Aorta (tissue), 5 donors: Measurements from ENCODE around the gene RPL22L1. TPM values are rescaled to one million over a fixed set of nuclear protein-coding genes. Genes with fewer than 3 reads are reported as not detected.

Experiments
- ATAC-seq: fragments of 200-7000 bp; cut with Tn5 transposase; one replicate; pipeline ENCODE4 v1.9.1; 2022; ENCODE audit warnings: moderate library complexity; ENCODE audit not compliant: low FRiP score
- DNase-seq, 2 donors: peaks; one replicate each; pipeline ENCODE4 v3.0.0-alpha.2; 2020
- H3K27ac ChIP-seq, 2 donors: one replicate each; pipeline ENCODE4 v1.5.1; 2013; ENCODE audit warnings: low read length in 2 of 2, mild to moderate bottlenecking in 2 of 2, moderate library complexity in 2 of 2, control low read depth in 1 of 2, inconsistent platforms in 1 of 2, low read depth in 1 of 2
- H3K27me3 ChIP-seq, 2 donors: one replicate each; pipeline ENCODE4 v1.6.1; 2013; ENCODE audit warnings: control low read depth in 1 of 2, low read length in 1 of 2, mild to moderate bottlenecking in 1 of 2, moderate library complexity in 1 of 2; ENCODE audit not compliant: insufficient read depth in 2 of 2, control insufficient read depth in 1 of 2
- H3K36me3 ChIP-seq, 2 donors: one replicate each; pipeline ENCODE4 v1.6.1; 2013; ENCODE audit warnings: control low read depth in 1 of 2, low read length in 1 of 2, mild to moderate bottlenecking in 1 of 2; ENCODE audit not compliant: insufficient read depth in 2 of 2, control insufficient read depth in 1 of 2
- H3K4me1 ChIP-seq, 2 donors: one replicate each; pipeline ENCODE4 v1.6.1; 2013; ENCODE audit warnings: low read length in 2 of 2, control low read depth in 1 of 2, mild to moderate bottlenecking in 1 of 2, moderate library complexity in 1 of 2; ENCODE audit not compliant: insufficient read depth in 2 of 2, control insufficient read depth in 1 of 2
- H3K4me3 ChIP-seq, 2 donors: one replicate each; pipeline ENCODE4 v1.5.1; 2013; ENCODE audit warnings: low read length in 2 of 2, control low read depth in 1 of 2, mild to moderate bottlenecking in 1 of 2
- H3K9me3 ChIP-seq: one replicate; pipeline ENCODE4 v1.6.1; 2013; ENCODE audit warnings: mild to moderate bottlenecking, low read length; ENCODE audit not compliant: control insufficient read depth
- WGBS, 2 donors: extraction: QIAGEN DNeasy Blood & Tissue Kit; methylation state at CpG; one replicate each; pipeline ENCODE4 v1.1.7; 2013; 5-methylcytosine and 5-hydroxymethylcytosine counted together
- intact Hi-C, 2 donors: fragments of 100-400 bp; cut with DNase I; formaldehyde crosslinking; loops; one replicate each; pipeline versions ENCODE4 v1.14.2 to v1.15.0; 2022
- polyA plus RNA-seq, 2 donors: library from polyadenylated mRNA; stranded (reverse); fragments of 200-250 nt; gene quantifications; one replicate each; pipeline ENCODE4 v1.2.3, GENCODE V29; 2013
- total RNA-seq, 2 donors: library from RNA; stranded (reverse); fragmentation: NEBNext Ultra II Directional; extraction: Animal tissue kit (Norgen Biotek cat#: 25700); gene quantifications; one replicate each; pipeline ENCODE4 v1.2.1, GENCODE V29; 2021
- donor health status: healthy with polysubstance abuse.
- donor health status: Bipolar disorder and iron deficiency.
- donor health status: DM: no; HTN: no; CAD: no.
- donor health status: DM: no; HTN: no; CAD: no.
- donor health status: DM: yes; HTN: yes; CAD: no.

Gene RPL22L1
- total and polyA plus RNA-seq, 4 donors = 33.5 to 93.9 (median 51.4) TPM

DNA sequence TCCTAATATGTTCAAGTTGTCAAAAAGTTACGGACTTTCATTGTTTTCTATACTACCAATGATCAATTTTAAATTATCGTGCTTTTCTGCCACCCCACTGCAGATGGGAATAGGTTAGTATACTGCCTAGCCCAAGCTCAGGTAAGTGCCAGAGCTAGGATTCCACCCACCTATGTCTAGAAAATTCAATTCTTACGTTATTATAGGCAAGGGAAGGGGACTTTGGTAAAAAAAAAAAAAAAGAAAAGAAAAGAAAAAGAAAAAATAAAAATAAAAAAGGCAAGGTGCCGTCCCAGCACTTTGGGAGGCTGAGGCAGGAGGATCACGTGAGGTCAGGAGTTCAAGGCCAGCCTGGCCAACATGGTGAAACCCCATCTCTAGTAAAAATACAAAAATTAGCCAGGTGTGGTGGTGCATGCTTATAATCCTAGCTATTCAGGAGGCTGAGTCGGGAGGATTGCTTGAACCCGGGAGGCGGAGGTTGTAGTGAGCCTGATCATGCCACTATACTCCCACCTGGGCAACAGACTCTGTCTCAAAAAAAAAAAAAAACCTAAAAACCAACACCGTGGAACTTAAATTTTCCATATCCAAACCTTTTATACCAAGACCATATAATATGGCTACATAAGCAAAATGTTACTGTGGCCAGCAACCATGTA, 1.3 kb downstream of the RPL22L1 start:
- Histone ChIP-seq H3K4me3 (peak overlapping the region in 1 of 2 donors; percentile 77), H3K36me3 (peaks cover 0 to 4% of the 10 kb centered on the region in 2 donors), H3K27me3 (no peaks in the 10 kb centered on the region), H3K9me3 (no peaks in the 10 kb centered on the region), H3K4me1 (peaks cover 0 to 2% of the 10 kb centered on the region in 2 donors), H3K27ac (no peak overlapping the region)
- WGBS, 2 donors = 88 to 92% methylated on average over 9 of the region's 9 CpGs
- intact Hi-C loops = no loop called here
- ATAC-seq = no peak
- no peak for DNase-seq

DNA sequence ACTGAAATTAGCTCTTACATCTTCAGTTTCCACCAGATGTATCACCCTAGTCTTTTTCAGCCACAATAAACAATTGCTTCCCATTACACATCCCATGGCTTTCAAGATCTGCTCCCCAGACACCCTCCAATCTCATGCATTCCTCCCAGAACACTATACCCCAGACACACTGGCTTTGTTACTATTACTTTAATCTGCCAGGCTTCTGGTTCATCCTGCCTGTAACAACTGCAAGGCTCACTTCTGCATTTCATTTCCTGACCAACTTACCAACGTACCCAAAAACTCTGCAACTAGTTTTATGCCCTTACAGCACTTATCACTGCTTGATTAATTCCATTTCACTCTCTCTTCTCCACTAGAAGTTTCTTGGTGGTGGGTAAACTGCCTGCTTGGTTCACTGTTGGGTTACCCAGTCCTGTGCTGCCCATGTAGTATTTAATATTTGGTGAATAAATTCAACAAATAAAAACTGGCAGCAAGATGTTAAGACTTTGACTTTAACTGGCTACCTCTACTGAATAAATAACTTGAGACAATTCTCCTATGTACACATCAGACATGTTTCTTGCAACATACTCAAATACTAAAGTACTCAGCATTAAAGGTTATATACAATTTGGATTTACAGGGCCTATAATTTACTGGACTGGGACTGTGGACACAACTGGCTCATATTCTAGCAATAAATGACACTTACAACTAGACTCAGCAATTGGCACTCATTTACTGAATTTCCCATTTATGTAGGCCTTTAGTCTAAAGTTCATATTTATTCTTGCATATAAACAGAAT, 2.7 kb downstream of the RPL22L1 start:
- Histone ChIP-seq H3K36me3 (peaks cover 0 to 4% of the 10 kb centered on the region in 2 donors), H3K27me3 (no peaks in the 10 kb centered on the region), H3K4me1 (peaks cover 0 to 2% of the 10 kb centered on the region in 2 donors), H3K4me3 (no peak overlapping the region), H3K27ac (no peak overlapping the region), H3K9me3 (no peaks in the 10 kb centered on the region)
- ATAC-seq = no peak
- 62 to 63% methylated on average over 1 of the region's 1 CpG for WGBS, 2 donors
- no peak for DNase-seq
- intact Hi-C loops = no loop called here

DNA sequence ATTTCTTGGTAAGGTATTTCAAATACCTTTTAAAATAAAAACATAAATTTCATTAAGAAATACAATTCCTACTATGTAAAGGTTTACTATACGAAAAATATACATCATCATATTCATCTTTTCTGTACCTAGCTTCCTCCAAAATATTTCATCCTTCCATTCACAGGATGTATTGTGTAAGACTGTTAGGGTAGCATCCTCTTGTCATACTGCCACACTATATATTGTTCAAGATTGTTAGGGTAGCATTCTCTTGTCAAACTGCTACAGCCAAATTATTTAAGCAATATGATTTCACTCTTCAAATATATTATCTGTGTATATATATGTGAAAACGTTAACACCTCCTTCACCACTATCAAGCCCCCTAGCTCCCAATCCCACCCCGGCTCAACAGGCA, 3.5 kb downstream of the RPL22L1 start:
- Histone ChIP-seq H3K4me3 (no peak overlapping the region), H3K36me3 (peaks cover 0 to 4% of the 10 kb centered on the region in 2 donors), H3K27ac (no peak overlapping the region), H3K27me3 (no peaks in the 10 kb centered on the region), H3K9me3 (no peaks in the 10 kb centered on the region), H3K4me1 (peaks cover 0 to 2% of the 10 kb centered on the region in 2 donors)
- DNase-seq (no peak), ATAC-seq (no peak)
- 87 to 89% methylated on average over 3 of the region's 3 CpGs for WGBS, 2 donors
- intact Hi-C loops = no loop called here

DNA sequence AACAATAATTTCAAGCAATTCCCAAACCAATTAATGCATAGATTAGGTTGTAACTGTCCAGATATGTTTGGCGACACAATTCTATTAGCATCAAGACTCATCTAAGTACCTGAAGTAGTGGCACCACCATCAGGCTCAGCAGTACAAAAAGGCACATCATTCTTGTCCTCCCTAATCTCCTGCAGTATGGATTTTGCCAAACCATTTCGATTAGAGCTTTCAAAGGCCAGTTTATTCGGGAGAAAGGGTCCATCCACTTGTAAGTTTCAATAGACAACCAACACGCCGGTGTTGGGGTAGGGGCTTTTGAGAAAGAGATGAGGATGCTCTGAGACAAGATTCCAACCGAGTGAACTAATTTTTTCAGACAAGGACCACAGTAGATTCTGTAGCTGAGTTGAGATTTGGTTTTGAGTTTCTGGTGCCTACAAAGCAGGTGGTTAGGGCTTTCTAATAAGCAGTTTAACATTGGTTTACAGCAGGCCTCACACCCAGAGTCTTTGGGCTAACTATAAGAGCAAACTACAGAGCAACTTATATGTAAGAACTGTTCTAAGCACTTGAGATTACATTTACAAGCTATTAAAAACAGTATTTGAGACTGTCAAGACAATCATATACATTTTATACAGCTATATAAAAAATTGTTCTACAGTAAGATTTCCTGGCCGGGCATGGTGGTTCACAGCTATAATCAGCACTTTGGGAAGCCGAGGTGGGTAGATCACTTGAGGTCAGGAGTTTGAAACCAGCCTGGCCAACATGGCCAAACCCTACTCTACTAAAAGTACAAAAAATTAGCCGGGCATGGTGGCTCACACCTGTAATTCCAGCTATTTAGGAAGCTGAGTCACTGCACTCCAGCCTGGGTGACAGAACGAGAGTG, 4.5 kb downstream of the RPL22L1 start:
- WGBS, 2 donors = 86 to 88% methylated on average over 10 of the region's 10 CpGs
- H3K27ac ChIP-seq = no peak overlapping the region
- H3K4me3 ChIP-seq = no peak overlapping the region
- peaks cover 0 to 4% of the 10 kb centered on the region in 2 donors for H3K36me3 ChIP-seq
- peaks cover 0 to 2% of the 10 kb centered on the region in 2 donors for H3K4me1 ChIP-seq
- no peaks in the 10 kb centered on the region for H3K9me3 ChIP-seq
- intact Hi-C loops = no loop called here
- no peaks in the 10 kb centered on the region for H3K27me3 ChIP-seq
- DNase-seq (no peak), ATAC-seq (no peak)

DNA sequence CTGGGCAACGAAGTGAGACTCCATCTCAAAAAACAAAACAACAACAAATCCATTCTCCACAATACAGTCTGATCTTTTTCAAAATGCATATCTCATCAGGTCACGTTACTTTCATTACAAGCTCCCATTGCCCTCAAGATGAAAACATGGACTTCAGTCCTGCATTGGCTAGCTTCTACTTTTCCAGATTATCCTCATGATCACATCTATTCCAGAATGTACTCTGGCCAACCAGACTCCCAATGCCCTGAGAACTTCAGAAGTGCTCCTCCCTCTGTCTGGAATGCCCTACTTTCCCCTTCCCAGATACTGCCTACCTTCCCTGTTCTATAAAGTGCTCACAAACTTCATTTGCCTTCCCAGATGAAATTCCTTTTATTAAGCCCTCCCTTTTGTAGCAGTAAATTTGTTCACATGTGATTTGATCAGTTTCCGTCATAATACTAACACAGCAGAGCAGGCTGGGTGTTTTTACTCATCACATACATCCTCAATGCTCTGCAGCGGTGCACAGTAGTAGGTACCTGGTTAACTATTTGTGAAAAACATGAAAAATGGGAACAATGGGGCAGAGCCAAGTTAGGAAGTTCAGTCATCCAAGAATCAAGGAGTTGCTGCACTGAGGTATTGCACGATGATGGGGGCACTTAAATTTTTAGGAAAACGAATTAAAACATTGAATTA, 5.3 kb downstream of the RPL22L1 start:
- WGBS, 2 donors = 82 to 83% methylated on average over 6 of the region's 6 CpGs
- H3K4me1 ChIP-seq = peaks cover 0 to 2% of the 10 kb centered on the region in 2 donors
- no peak overlapping the region for H3K27ac ChIP-seq
- no peaks in the 10 kb centered on the region for H3K27me3 ChIP-seq
- peaks cover 0 to 4% of the 10 kb centered on the region in 2 donors for H3K36me3 ChIP-seq
- intact Hi-C loops = no loop called here
- no peak for ATAC-seq
- no peak overlapping the region for H3K4me3 ChIP-seq
- DNase-seq = no peak
- H3K9me3 ChIP-seq = no peaks in the 10 kb centered on the region

DNA sequence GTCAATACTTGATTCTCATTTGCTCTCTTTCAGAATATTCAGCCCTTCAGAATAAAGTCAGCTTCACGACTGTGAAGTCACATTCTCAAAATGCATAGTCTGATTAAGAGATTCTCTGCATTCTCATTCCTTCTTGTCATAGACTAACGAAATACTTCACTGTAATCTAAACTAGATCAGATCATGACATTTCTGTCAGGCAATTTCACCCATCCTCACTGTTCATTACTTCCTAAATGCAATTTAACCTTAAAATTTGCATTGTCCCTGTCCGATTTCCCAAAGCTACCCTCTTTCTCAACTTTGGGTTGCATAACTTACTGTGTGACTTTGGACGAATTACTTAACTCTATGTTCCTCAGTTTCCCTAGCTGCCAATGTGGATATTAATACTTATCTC, 6.2 kb downstream of the RPL22L1 start:
- 83 to 88% methylated on average over 4 of the region's 4 CpGs for WGBS, 2 donors
- no peak overlapping the region for H3K4me3 ChIP-seq
- intact Hi-C loops = no loop called here
- H3K36me3 ChIP-seq = peaks cover 0 to 4% of the 10 kb centered on the region in 2 donors
- DNase-seq (no peak), ATAC-seq (no peak)
- no peak overlapping the region for H3K27ac ChIP-seq
- peaks cover 0 to 2% of the 10 kb centered on the region in 2 donors for H3K4me1 ChIP-seq
- no peaks in the 10 kb centered on the region for H3K27me3 ChIP-seq
- no peaks in the 10 kb centered on the region for H3K9me3 ChIP-seq

DNA sequence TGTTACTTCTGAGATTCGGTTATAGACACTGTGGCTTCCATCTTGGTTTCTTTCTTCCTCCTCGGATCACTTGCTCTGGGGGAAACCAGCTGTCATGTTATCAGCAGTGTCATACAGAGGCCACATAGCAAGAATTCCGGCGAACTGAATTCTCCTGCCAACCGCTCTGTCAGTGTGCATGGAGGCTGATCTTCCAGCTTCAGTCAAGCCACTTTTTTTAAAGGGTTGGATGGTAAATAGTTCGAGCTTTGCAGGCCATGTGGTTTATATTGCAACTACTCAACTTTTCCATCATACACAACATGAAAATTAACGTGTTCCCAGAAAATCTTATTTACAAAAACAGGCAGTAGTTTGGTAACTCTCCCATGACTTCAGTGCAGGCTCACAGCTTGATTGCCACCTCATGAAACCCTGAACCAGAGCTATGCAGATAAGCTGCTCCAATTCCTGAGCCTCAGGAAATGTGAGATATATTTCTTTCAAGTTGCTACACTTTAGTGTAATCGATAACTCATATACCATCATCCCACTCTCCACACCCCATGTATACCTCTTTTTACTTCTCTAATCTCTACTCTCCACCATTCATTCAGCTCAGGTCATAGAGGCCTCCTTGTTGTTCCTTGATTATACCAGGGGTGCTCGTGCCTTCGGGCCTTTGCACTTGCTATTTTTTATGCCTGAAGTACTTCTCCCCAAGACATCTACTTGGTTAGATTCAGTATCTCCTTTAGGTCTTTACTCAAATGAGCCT, 7.2 kb downstream of the RPL22L1 start:
- WGBS, 2 donors = 52 to 58% methylated on average over 10 of the region's 10 CpGs
- DNase-seq (no peak), ATAC-seq (no peak)
- Histone ChIP-seq H3K4me3 (no peak overlapping the region), H3K27me3 (no peaks in the 10 kb centered on the region), H3K4me1 (peaks cover 0 to 2% of the 10 kb centered on the region in 2 donors), H3K9me3 (no peaks in the 10 kb centered on the region), H3K27ac (no peak overlapping the region), H3K36me3 (peaks cover 0 to 4% of the 10 kb centered on the region in 2 donors)
- intact Hi-C loops = no loop called here
